OCI-LY3 (cell line): ENCODE data around the gene GON4L.

Experiments
- CTCF ChIP-seq: fragments of 200-600, 300-600 bp; sonication (generic); IDR thresholded peaks from 2 replicates; pipeline ENCODE4 v1.5.1; 2014; ENCODE audit warnings: antibody characterized with exemption, low read length, low read depth
- EZH2phosphoT487 ChIP-seq: fragments of 200-600 bp; shearing (Covaris generic); IDR thresholded peaks from 2 replicates; pipeline ENCODE4 v1.6.1; 2018; ENCODE audit warnings: antibody characterized with exemption, mixed run types, low read depth

- no peak for TF ChIP-seq EZH2phosphoT487
- no peak for TF ChIP-seq CTCF
Measured at GRCh38 chr1:155760751-155761475, 96.1 kb downstream of the GON4L start.
